Right lobe of liver (tissue), 6 donors: ENCODE measurements around the gene SLC4A4. TPM values are rescaled to one million over a fixed set of nuclear protein-coding genes. Genes with fewer than 3 reads are reported as not detected.
A peak's percentile ranks its signal among the peaks of the same experiment; 100 is the strongest.

Source experiments
- ATAC-seq, 4 donors: fragments of 200-7000 bp; cut with Tn5 transposase; one replicate each; pipeline ENCODE4 v1.9.1; 2020; ENCODE audit warnings: mild to moderate bottlenecking in 4 of 4, moderate library complexity in 4 of 4
- DNase-seq, 3 donors: peaks; one replicate each; pipeline ENCODE4 v3.0.0-alpha.2; 2020
- H3K27ac ChIP-seq, 3 donors: fragments of 200-600 bp; one replicate each; pipeline ENCODE4 v1.8.0; 2022
- H3K27me3 ChIP-seq, 2 donors: fragments of 200-600 bp; one replicate each; pipeline ENCODE4 v1.8.0; 2022
- H3K36me3 ChIP-seq, 4 donors: fragments of 200-600 bp; sonication (generic) in 1 of 4; one replicate each; pipeline versions ENCODE4 v1.5.1 to v1.8.0; 2017 to 2022; ENCODE audit warnings: control low read depth in 1 of 4
- H3K4me1 ChIP-seq, 4 donors: fragments of 200-600 bp; sonication (generic) in 1 of 4; one replicate each; pipeline versions ENCODE4 v1.5.1 to v1.8.0; 2017 to 2022; ENCODE audit warnings: control low read depth in 1 of 4
- H3K4me3 ChIP-seq, 3 donors: fragments of 200-600 bp; one replicate each; pipeline ENCODE4 v1.8.0; 2022
- H3K9me3 ChIP-seq, 4 donors: fragments of 200-600 bp; sonication (generic) in 1 of 4; one replicate each; pipeline versions ENCODE4 v1.5.1 to v1.8.0; 2017 to 2022; ENCODE audit warnings: control low read depth in 1 of 4
- CTCF ChIP-seq, 4 donors: fragments of 200-600 bp in 3 of 4; fragments of 450-650 bp in 1 of 4; IDR thresholded peaks; one replicate each; pipeline versions ENCODE4 v1.5.1 to v1.8.0; 2016 to 2022; ENCODE audit warnings: antibody characterized with exemption in 4 of 4, mild to moderate bottlenecking in 2 of 4
- POLR2A ChIP-seq: fragments of 450-650 bp; IDR thresholded peaks from one replicate; pipeline ENCODE4 v1.6.1; 2017; ENCODE audit warnings: antibody characterized with exemption, mild to moderate bottlenecking
- WGBS: methylation state at CpG from one replicate; pipeline ENCODE4 v1.1.6; 2018; ENCODE audit warnings: low coverage, low lambda C conversion rate; ENCODE audit not compliant: insufficient coverage; ENCODE audit errors: missing lambda C conversion rate; 5-methylcytosine and 5-hydroxymethylcytosine counted together
- intact Hi-C, 2 donors: fragments of 100-400 bp; cut with DNase I; formaldehyde crosslinking; loops; one replicate each; pipeline versions ENCODE4 v1.11.2 to v1.14.1; 2022
- total RNA-seq, 6 experiments: library from RNA; depleted of rRNA in 2 of 6; stranded (reverse); fragments of >200 nt in 2 of 6; fragmentation: NEBNext Ultra II Directional in 3 of 6; extraction: Animal tissue kit (Norgen Biotek cat#: 25700) in 3 of 6; gene quantifications; one replicate each; pipeline versions ENCODE4 v1.1.0 to v1.2.4, GENCODE V29; 2016 to 2023
- donor health status: DM: no; HTN: yes; CAD: no.
- donor health status: DM: no; HTN: no; CAD: no.
- donor health status: DM: no; HTN: no; CAD: no.
- donor health status: DM: no; HTN: yes; CAD: no.
- donor health status: DM: no; HTN: yes; CAD: no.

Gene SLC4A4
- total RNA-seq, 6 experiments from 2014 or later, result 16.5 to 28.7 (median 24.4) TPM

- TF ChIP-seq CTCF (IDR thresholded peaks at IDR 0.05) (no peak), POLR2A (no peak)
- intact Hi-C loops, result no loop called here
- Histone ChIP-seq H3K27ac (no peak overlapping the region), H3K4me1 (peaks cover 0 to 13% (median 6%) of the 10 kb centered on the region in 4 donors), H3K9me3 (no peaks in the 10 kb centered on the region), H3K4me3 (no peak overlapping the region), H3K36me3 (no peaks in the 10 kb centered on the region), H3K27me3 (no peaks in the 10 kb centered on the region)
- ATAC-seq (no peak), DNase-seq (no peak)
- 62% methylated on average over 3 of the region's 3 CpGs for WGBS
Observed at GRCh38 chr4:71545168-71545567, 206.3 kb downstream of the SLC4A4 start.

- Histone ChIP-seq H3K27me3 (no peaks in the 10 kb centered on the region), H3K36me3 (no peaks in the 10 kb centered on the region), H3K27ac (peak overlapping the region in 1 of 3 donors; percentile 6), H3K9me3 (no peaks in the 10 kb centered on the region), H3K4me1 (peaks cover 0 to 23% (median 6%) of the 10 kb centered on the region in 4 donors), H3K4me3 (no peak overlapping the region)
- TF ChIP-seq CTCF (IDR thresholded peaks at IDR 0.05), result no peak
- no peak for TF ChIP-seq POLR2A
- intact Hi-C loops, result no loop called here
- WGBS, result 41% methylated on average over 3 of the region's 3 CpGs
- ATAC-seq, result peak; percentile 55 to 74 (median 66)
- DNase-seq, result no peak
Observed at GRCh38 chr4:71549516-71550160, 210.8 kb downstream of the SLC4A4 start.

- intact Hi-C loops, result no loop called here
- Histone ChIP-seq H3K27me3 (no peaks in the 10 kb centered on the region), H3K4me1 (peaks cover 0 to 23% (median 6%) of the 10 kb centered on the region in 4 donors), H3K4me3 (no peak overlapping the region), H3K9me3 (no peaks in the 10 kb centered on the region), H3K27ac (peak overlapping the region in 2 of 3 donors; percentile 4 to 6), H3K36me3 (no peaks in the 10 kb centered on the region)
- peak; percentile 34 to 77 (median 60) for ATAC-seq
- DNase-seq, result no peak
- TF ChIP-seq POLR2A (no peak), CTCF (IDR thresholded peaks at IDR 0.05) (peak in 1 of 4 donors; percentile 7)
- 23% methylated on average over 7 of the region's 7 CpGs for WGBS
Observed at GRCh38 chr4:71550220-71551165, 211.7 kb downstream of the SLC4A4 start.

- Histone ChIP-seq H3K36me3 (no peaks in the 10 kb centered on the region), H3K27me3 (no peaks in the 10 kb centered on the region), H3K4me3 (no peak overlapping the region), H3K27ac (no peak overlapping the region), H3K9me3 (no peaks in the 10 kb centered on the region), H3K4me1 (peaks cover 0 to 23% (median 6%) of the 10 kb centered on the region in 4 donors)
- WGBS, result 23% methylated on average over 1 of the region's 1 CpG
- DNase-seq, result no peak
- ATAC-seq, result peak; percentile 76 to 87 (median 81)
- TF ChIP-seq POLR2A, result no peak
- TF ChIP-seq CTCF (IDR thresholded peaks at IDR 0.05), result peak; percentile 57 to 85 (median 65)
- intact Hi-C loops, result no loop called here
Observed at GRCh38 chr4:71553605-71554004, 214.8 kb downstream of the SLC4A4 start.
